Fibroblast of mammary gland (primary cell): ENCODE measurements around the gene FHIT.

Experiments used
- DNase-seq: peaks from one replicate; pipeline ENCODE4 v3.0.0-alpha.2; 2010; ENCODE audit warnings: low read depth
- H3K4me3 ChIP-seq: 2 replicates; pipeline ENCODE4 v1.5.1; 2011; ENCODE audit warnings: low read depth, mild to moderate bottlenecking, low read length, moderate library complexity; ENCODE audit not compliant: control insufficient read depth
- CTCF ChIP-seq: conservative IDR thresholded peaks from 2 replicates; pipeline ENCODE4 v1.5.1; 2011; ENCODE audit warnings: low read depth, low read length, inconsistent platforms; ENCODE audit not compliant: control insufficient read depth, insufficient read depth

The FHIT gene

GRCh38 chr3:60660026-60660425 is 591.2 kb downstream of the FHIT start:
- no peak for DNase-seq
- H3K4me3 ChIP-seq: no peak overlapping the region
- TF ChIP-seq CTCF: no peak

GRCh38 chr3:60659098-60659497 is 592.2 kb downstream of the FHIT start:
- DNase-seq: no peak
- no peak for TF ChIP-seq CTCF
- H3K4me3 ChIP-seq: no peak overlapping the region

- no peak for TF ChIP-seq CTCF
- DNase-seq: no peak
- no peak overlapping the region for H3K4me3 ChIP-seq
These were observed 593.3 kb downstream of the FHIT start for GRCh38 chr3:60657972-60658371.

- no peak overlapping the region for H3K4me3 ChIP-seq
- no peak for TF ChIP-seq CTCF
- no peak for DNase-seq
These were observed 598.4 kb downstream of the FHIT start for GRCh38 chr3:60652829-60653228.

- DNase-seq: no peak
- no peak overlapping the region for H3K4me3 ChIP-seq
- no peak for TF ChIP-seq CTCF
These were observed 599.5 kb downstream of the FHIT start for GRCh38 chr3:60651799-60652198.

- no peak overlapping the region for H3K4me3 ChIP-seq
- no peak for DNase-seq
- TF ChIP-seq CTCF: no peak
These were observed 601.1 kb downstream of the FHIT start for GRCh38 chr3:60650171-60650570.

GRCh38 chr3:60645801-60646200 is 605.5 kb downstream of the FHIT start:
- no peak for TF ChIP-seq CTCF
- no peak for DNase-seq
- H3K4me3 ChIP-seq: no peak overlapping the region
